ENCODE measurements around the gene GARIN3. TPM values are rescaled to one million over a fixed set of nuclear protein-coding genes. Genes with fewer than 3 reads are reported as not detected.

The GARIN3 gene
- total RNA-seq, 1 experiment from 2014 or later, result not detected

- no peaks in the 10 kb centered on the region for H3K36me3 ChIP-seq (ENCODE audit: control insufficient read depth, insufficient read depth, low read length)
- TF ChIP-seq, protein P1, sequence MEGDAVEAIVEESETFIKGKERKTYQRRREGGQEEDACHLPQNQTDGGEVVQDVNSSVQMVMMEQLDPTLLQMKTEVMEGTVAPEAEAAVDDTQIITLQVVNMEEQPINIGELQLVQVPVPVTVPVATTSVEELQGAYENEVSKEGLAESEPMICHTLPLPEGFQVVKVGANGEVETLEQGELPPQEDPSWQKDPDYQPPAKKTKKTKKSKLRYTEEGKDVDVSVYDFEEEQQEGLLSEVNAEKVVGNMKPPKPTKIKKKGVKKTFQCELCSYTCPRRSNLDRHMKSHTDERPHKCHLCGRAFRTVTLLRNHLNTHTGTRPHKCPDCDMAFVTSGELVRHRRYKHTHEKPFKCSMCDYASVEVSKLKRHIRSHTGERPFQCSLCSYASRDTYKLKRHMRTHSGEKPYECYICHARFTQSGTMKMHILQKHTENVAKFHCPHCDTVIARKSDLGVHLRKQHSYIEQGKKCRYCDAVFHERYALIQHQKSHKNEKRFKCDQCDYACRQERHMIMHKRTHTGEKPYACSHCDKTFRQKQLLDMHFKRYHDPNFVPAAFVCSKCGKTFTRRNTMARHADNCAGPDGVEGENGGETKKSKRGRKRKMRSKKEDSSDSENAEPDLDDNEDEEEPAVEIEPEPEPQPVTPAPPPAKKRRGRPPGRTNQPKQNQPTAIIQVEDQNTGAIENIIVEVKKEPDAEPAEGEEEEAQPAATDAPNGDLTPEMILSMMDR (IDR thresholded peaks at IDR 0.05), result no peak
- TF ChIP-seq POLR2AphosphoS5 (IDR thresholded peaks at IDR 0.05; ENCODE audit: low read depth, low read length) (no peak), SIN3A (IDR thresholded peaks at IDR 0.05; ENCODE audit: borderline replicate concordance, insufficient read depth, low read depth, low read length) (no peak), TCF7L2 (IDR thresholded peaks at IDR 0.05; ENCODE audit: low read depth, low read length) (no peak)
- TF ChIP-seq, protein P2, sequence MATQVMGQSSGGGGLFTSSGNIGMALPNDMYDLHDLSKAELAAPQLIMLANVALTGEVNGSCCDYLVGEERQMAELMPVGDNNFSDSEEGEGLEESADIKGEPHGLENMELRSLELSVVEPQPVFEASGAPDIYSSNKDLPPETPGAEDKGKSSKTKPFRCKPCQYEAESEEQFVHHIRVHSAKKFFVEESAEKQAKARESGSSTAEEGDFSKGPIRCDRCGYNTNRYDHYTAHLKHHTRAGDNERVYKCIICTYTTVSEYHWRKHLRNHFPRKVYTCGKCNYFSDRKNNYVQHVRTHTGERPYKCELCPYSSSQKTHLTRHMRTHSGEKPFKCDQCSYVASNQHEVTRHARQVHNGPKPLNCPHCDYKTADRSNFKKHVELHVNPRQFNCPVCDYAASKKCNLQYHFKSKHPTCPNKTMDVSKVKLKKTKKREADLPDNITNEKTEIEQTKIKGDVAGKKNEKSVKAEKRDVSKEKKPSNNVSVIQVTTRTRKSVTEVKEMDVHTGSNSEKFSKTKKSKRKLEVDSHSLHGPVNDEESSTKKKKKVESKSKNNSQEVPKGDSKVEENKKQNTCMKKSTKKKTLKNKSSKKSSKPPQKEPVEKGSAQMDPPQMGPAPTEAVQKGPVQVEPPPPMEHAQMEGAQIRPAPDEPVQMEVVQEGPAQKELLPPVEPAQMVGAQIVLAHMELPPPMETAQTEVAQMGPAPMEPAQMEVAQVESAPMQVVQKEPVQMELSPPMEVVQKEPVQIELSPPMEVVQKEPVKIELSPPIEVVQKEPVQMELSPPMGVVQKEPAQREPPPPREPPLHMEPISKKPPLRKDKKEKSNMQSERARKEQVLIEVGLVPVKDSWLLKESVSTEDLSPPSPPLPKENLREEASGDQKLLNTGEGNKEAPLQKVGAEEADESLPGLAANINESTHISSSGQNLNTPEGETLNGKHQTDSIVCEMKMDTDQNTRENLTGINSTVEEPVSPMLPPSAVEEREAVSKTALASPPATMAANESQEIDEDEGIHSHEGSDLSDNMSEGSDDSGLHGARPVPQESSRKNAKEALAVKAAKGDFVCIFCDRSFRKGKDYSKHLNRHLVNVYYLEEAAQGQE (IDR thresholded peaks at IDR 0.05; ENCODE audit: insufficient read depth in 1 of 2, low read depth in 2 of 2, low read length in 1 of 2), result no peak
- H3K27me3 ChIP-seq (ENCODE audit: control insufficient read depth, insufficient read depth, low read length), result no peaks in the 10 kb centered on the region; the same call in 1 of the 2 replicates
- H3K9me3 ChIP-seq (ENCODE audit: control insufficient read depth, insufficient read depth, low read depth, low read length), result no peaks in the 10 kb centered on the region
- ATAC-seq, result no peak
- intact Hi-C loops (cut with micrococcal nuclease; ENCODE audit: unreplicated experiment) (no loop called here), in situ Hi-C loops (cut with HindIII; ENCODE audit: low pct_unique_long_range_greater_than_20kb, low sequenced_read_pairs) (no loop called here)
- DNase-seq (ENCODE audit: low read depth, low spot score), result no peak
- H3K27ac ChIP-seq (ENCODE audit: low read length), result no peak overlapping the region
- ChIA-PET CTCF (no interaction called here), POLR2A (no interaction called here)
- H3K4me1 ChIP-seq (ENCODE audit: control insufficient read depth, insufficient read depth, low read length), result no peaks in the 10 kb centered on the region
- H3K4me3 ChIP-seq (ENCODE audit: low read depth in 2 of 2, low read length in 2 of 2), result no peak overlapping the region
- no TSS peak for BruUV-seq (replicated peaks)
Measured at GRCh38 chr5:157175071-157175612, 9.1 kb upstream of the GARIN3 start.

DNA sequence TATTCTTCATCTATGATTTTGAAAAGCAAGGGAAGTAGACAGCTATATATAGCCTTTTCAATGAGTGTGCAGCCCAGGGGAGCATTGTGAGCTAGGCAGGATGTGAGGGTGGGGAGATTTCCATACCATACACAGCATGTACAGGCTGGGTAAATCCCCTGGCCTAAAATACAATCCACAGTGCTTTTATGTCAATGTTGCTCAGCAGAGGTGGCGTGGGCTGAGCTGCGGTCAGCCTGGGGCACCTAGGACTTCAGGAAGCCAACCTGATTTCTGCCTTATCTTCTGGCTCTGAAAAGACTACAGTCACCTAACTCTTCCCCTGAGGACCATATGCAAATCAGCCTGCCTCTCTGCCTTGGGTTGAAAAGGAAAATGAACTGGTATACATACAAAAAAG is 6.3 kb upstream of the GARIN3 start:
- Histone ChIP-seq H3K27me3 (ENCODE audit: control insufficient read depth, insufficient read depth, low read length) (no peaks in the 10 kb centered on the region; the same call in 1 of the 2 replicates), H3K9me3 (ENCODE audit: control insufficient read depth, insufficient read depth, low read depth, low read length) (no peaks in the 10 kb centered on the region), H3K4me3 (ENCODE audit: low read depth in 2 of 2, low read length in 2 of 2) (no peak overlapping the region), H3K36me3 (ENCODE audit: control insufficient read depth, insufficient read depth, low read length) (no peaks in the 10 kb centered on the region), H3K27ac (ENCODE audit: low read length) (no peak overlapping the region), H3K4me1 (ENCODE audit: control insufficient read depth, insufficient read depth, low read length) (no peaks in the 10 kb centered on the region)
- intact Hi-C loops (cut with micrococcal nuclease; ENCODE audit: unreplicated experiment) (no loop called here), in situ Hi-C loops (cut with HindIII; ENCODE audit: low pct_unique_long_range_greater_than_20kb, low sequenced_read_pairs) (no loop called here)
- no peak for ATAC-seq
- BruUV-seq (replicated peaks), result no TSS peak
- CTCF ChIA-PET, result no interaction called here
- DNase-seq (ENCODE audit: low read depth, low spot score), result no peak
- TF ChIP-seq, protein P1 (IDR thresholded peaks at IDR 0.05), result no peak
- TF ChIP-seq, protein P2 (IDR thresholded peaks at IDR 0.05; ENCODE audit: insufficient read depth in 1 of 2, low read depth in 2 of 2, low read length in 1 of 2), result no peak
- no peak for TF ChIP-seq POLR2AphosphoS5 (IDR thresholded peaks at IDR 0.05; ENCODE audit: low read depth, low read length)
- TF ChIP-seq TCF7L2 (IDR thresholded peaks at IDR 0.05; ENCODE audit: low read depth, low read length), result no peak
- no peak for TF ChIP-seq SIN3A (IDR thresholded peaks at IDR 0.05; ENCODE audit: borderline replicate concordance, insufficient read depth, low read depth, low read length)
- POLR2A ChIA-PET, result no interaction called here
